Effector CD4-positive, alpha-beta T cell (primary cell): ENCODE data around the gene GHITM.
"Not testable (repeated sequence)": the region's sequence is repeated elsewhere in the genome, so short reads cannot be mapped to it uniquely, and the experiment has no call there.

ENCODE experiments used
- DNase-seq: peaks from one replicate; pipeline ENCODE4 v3.0.0-alpha.2; 2020
- total RNA-seq: gene quantifications from one replicate; lab custom pipeline; 2026; lab: John Stamatoyannopoulos, UW

Gene GHITM, protein sequence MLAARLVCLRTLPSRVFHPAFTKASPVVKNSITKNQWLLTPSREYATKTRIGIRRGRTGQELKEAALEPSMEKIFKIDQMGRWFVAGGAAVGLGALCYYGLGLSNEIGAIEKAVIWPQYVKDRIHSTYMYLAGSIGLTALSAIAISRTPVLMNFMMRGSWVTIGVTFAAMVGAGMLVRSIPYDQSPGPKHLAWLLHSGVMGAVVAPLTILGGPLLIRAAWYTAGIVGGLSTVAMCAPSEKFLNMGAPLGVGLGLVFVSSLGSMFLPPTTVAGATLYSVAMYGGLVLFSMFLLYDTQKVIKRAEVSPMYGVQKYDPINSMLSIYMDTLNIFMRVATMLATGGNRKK
- 153 reads per million, percentile 89 among the genes with 10 or more reads in this experiment for total RNA-seq

GRCh38 chr10:84139126-84140035 is at the start of gene GHITM:
Gene GHITM (plus strand): TSS chr10:84139509. CDS start chr10:84141501, 1,992 bp downstream.
- peak; percentile 98 for DNase-seq

DNA sequence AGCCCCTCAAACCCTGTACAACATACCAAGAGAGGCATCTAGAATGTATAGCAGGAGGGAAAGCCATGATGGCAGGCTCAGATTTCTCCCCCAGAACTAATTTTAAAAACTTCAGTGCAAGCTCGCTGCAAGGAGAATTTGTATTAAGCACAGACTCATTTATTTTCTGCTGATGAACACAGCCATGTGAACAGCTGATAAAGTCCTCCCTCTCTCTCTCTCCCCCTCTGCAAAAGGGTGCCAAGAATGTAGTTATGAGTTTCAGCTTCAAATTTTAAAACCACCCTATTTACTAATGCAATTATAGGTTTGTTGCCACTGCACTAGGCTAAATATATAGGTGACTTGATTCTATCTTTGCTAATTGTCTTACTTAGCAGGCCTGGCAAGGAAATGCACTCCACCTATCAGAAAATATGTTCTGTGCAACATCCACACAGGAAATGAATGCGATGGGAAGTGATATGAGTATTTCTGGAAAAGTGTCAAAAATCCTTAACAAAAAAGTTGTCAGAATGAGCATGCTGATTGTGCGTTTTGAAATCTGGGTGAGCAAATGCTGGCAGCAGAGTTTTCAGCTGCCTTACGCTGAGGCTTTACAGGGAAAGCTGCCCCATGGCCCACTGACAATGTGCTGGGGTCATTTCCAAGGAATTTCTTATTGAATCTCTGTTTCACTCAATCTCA is 43.4 kb upstream of the GHITM start:
- DNase-seq, result no peak

GRCh38 chr10:84097787-84098353 is 41.4 kb upstream of the GHITM start:
- no peak for DNase-seq

DNA sequence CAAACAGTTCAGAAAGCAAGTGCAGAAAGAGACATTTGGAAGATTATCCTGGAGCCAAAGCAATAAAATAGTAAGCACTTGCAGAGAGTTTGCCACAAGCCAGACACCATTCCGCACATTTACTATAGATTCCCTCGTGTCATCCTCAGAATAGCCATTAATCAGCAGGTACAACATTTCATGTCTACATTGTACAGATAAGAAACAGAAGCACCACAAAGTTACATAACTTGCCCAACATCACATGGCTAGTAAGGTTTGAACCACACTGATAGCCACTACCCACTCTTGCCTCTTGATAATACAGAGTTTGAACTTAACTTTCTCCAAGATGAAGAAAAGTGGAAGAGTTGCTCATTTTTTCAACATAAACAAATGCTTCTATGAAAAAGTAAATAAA is 40.6 kb upstream of the GHITM start:
- no peak for DNase-seq

DNA sequence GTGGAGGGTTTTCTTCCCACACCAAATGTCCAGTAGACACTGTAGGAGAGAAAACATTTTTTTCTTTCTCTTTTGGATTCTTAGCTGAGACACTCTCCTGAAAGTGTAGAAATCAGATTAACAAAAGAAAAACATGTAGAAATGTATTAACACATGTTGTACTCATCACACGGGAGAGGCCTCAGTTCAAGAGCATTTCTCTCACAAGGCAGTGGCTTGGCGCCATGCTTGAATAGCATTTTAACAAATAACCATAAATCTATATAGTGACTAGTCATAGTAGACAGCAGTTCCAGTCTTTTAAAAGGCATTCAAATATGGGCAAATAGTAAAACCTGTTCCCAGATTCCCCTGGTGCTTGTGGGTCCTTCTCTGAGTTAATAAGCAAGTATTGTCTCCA is 38.3 kb upstream of the GHITM start:
- DNase-seq, result no peak

- DNase-seq, result no peak
Measured at GRCh38 chr10:84108797-84109196, 30.5 kb upstream of the GHITM start.

DNA sequence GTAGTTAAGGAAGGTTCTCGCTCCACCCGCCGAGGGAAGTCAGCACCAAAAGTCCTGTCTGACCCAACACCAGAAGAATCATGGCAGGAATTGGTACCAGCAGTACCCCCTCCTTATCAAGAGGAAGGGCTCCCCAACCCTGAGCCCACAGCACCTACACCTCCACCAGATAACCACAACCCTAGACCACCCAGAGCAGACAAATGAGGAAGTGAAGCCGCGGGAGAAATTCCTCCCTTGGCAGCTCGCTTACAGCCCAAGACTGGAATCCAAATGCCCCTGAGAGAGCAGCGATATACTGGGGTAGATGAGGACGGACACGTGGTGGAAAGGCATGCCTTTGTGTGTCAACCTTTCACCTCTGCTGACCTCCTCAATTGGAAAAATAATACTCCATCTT is 29.5 kb upstream of the GHITM start:
- DNase-seq, result not testable (repeated sequence)

DNA sequence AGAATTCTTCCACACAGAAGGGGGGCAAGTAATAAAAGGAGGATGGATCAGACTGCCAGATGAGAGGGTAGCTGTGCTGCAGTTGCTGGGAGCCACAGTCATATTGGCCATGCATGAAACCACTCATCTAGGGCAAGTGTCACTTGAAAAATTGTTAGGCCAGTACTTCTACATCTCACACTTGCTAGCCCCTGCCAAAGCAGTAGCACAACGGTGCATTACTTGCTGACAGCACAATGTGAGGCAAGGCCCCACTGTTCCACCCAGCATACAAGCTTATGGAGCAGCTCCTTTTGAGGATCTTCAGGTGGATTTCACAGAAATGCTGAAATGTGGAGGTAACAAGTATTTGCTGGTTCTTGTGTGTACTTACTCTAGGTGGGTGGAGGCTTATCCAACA is 25.8 kb upstream of the GHITM start:
- DNase-seq, result not testable (repeated sequence)

DNA sequence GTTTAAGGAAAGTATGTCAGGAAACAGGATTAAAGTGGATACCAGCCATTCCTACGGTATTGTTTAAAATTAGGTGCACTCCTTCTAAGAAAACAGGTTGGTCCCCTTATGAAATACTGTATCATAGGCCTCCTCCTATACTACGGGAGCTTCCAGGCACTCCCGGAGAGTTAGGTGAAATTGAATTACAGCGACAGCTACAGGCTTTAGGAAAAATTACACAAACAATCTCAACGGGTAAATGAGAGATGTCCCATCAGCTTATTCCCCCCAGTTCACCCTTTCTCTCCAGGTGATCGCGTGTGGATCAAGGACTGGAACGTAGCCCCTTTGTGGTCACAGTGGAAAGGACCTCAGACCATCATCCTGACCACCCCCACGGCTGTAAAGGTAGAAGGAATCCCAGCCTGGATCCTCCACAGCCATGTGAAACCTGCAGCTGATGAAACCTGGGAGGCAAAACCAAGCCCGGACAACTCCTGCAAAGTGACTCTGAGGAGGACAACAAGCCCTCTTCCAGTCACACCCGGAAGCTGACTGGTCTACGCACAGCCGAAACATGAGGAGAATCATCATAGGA is 25.1 kb upstream of the GHITM start:
- DNase-seq, result no peak

- DNase-seq, result not testable (repeated sequence)
Measured at GRCh38 chr10:84117204-84117603, 22.1 kb upstream of the GHITM start.

DNA sequence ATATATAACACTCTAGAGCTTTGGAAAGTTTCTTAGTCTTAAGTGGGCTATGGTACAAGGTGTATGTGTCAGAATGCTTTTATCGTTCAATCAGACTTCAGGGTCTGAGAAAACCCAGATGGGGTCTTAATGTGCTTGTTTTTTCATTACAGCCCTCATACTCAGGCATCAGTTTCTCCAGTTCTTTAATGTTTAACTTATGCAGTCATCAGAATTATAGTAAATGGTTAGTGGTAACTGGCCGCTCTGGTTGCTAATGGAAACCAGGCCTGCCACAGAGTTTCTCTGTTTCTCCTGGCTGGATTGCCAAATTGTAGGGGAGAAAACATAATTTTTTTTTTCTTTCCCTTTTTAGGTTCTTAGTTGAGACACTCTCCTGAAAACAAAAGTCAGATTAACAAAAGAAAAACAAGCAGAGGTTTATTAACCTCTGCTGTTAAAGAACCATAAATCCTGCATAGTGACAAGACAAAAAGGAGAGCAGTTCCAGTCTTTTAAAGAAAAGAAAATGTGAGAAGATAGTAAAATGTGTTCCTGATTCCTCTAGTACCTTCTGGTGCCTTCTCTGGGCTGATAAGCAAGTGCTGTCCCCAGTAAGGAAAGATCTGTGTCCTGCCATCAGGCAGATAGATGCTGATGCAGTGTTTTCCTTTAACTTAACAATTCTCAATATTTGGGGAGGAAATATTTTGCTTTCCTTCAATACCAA is 21.5 kb upstream of the GHITM start:
- no peak for DNase-seq

- no peak for DNase-seq
Measured at GRCh38 chr10:84118395-84119006, 20.8 kb upstream of the GHITM start.

DNA sequence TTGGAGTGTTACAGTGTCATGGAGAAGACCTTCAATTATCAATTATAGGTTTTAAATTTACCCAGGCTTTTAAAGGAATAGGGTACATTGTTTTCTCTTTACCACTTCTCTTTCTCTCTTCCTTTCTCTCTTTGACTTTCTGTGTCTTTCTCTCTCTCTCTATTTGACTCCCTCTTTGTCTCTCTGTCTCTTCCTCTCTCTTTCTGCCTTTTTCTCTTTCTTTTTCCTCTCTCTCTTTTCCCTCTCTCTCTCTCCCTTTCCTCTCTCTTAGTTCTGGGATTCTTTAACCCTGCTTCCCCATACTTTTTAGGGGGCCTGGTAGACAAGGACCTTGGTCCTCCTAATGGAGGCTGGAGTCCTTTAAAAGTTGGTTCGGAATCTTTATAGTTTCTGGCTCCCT is 15.9 kb upstream of the GHITM start:
- DNase-seq, result no peak

GRCh38 chr10:84125910-84126784 is 13.2 kb upstream of the GHITM start:
- not testable (repeated sequence) for DNase-seq

DNA sequence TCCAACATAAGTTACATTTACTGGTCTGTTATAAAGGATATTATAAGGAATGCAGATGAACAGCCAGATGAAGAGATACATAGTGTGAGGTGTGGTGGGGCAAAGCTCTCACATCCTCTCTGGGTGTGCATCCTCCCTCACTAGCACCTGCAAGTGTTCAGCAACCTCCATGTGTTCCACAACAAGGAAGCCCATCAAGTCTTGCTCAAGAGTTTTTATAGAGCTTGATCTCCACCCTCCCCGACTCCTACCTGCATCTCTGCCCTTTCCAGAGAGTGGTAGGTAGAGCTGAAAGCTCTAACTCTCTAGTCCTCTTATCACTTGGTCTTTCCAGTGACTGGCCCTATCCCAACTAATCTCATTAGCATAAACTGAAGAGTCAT is 12.5 kb upstream of the GHITM start:
- DNase-seq, result no peak

- DNase-seq, result no peak
Measured at GRCh38 chr10:84135836-84136235, 3.5 kb upstream of the GHITM start.

GRCh38 chr10:84137811-84138210 is 1.5 kb upstream of the GHITM start:
- DNase-seq, result no peak

GRCh38 chr10:84138478-84139125 is 707 bp upstream of the GHITM start:
- DNase-seq, result peak; percentile 27

- peak; percentile 4 for DNase-seq
Measured at GRCh38 chr10:84140036-84140379, 699 bp downstream of the GHITM start.

- DNase-seq, result no peak
Measured at GRCh38 chr10:84147347-84147746, 8.0 kb downstream of the GHITM start.
